ENCODE measurements around the gene PPP6C. TPM values are rescaled to one million over a fixed set of nuclear protein-coding genes. Genes with fewer than 3 reads are reported as not detected.
"Not testable (repeated sequence)": the region's sequence is repeated elsewhere in the genome, so short reads cannot be mapped to it uniquely, and the experiment has no call there.

Gene PPP6C
- total RNA-seq (10 to 100 TPM; 32.0 to 49.3 (median 39.2) TPM), polyA plus RNA-seq (10 to 100 TPM; 17.3 to 26.6 (median 21.1) TPM)
- long read RNA-seq, donor 1, full-length matches to known transcripts: 11 of 11 reads
- long read RNA-seq, donor 1, partial matches to known transcripts: 0 of 11 reads
- long read RNA-seq, donor 1, other reads (novel, unspliced or antisense): 0 of 11 reads
- long read RNA-seq, donor 2, full-length matches to known transcripts: 14 of 14 reads
- long read RNA-seq, donor 2, partial matches to known transcripts: 0 of 14 reads
- long read RNA-seq, donor 2, other reads (novel, unspliced or antisense): 0 of 14 reads

- peak; percentile 99 for DNase-seq
- Histone ChIP-seq H3K27ac (peak within 1 kb of the TSS; percentile 93 to 97 (median 95)), H3K4me1 (peaks cover 27 to 79% (median 56%) of the 10 kb centered on the region in 6 donors), H3K4me3 (peak within 1 kb of the TSS; percentile 86 to 98 (median 92)), H3K36me3 (peaks cover 0 to 11% (median 0%) of the 10 kb centered on the region in 6 donors), H3K9me3 (no peaks in the 10 kb centered on the region), H3K27me3 (replicated peaks in 1 of 7) (no peaks in the 10 kb centered on the region)
- TF ChIP-seq CTCF (IDR thresholded peaks at IDR 0.05 in 8 of 11, conservative IDR thresholded peaks at IDR 0.05 in 3 of 11) (peak; percentile 75 to 97 (median 84)), POLR2A (IDR thresholded peaks at IDR 0.05) (peak in 2 of 3 donors; percentile 22 to 66), POLR2AphosphoS5 (IDR thresholded peaks at IDR 0.05) (peak; percentile 93 to 97 (median 94))
- WGBS, 5 donors: 0 to 1% (median 0%) methylated on average over 35 to 82 of the region's 82 CpGs
- intact Hi-C loops (cut with DNase I; ENCODE audit: low total_unique reads): no loop called here
Observed at GRCh38 chr9:125189361-125190289, at the start of gene PPP6C. PPP6C (minus strand) TSS chr9:125189803; CDS start chr9:125189718, 85 bp downstream.

GRCh38 chr9:125238915-125239446, 49.4 kb upstream of the PPP6C start:
- no peak for DNase-seq
- TF ChIP-seq POLR2A (IDR thresholded peaks at IDR 0.05) (no peak), POLR2AphosphoS5 (IDR thresholded peaks at IDR 0.05) (no peak), CTCF (IDR thresholded peaks at IDR 0.05 in 8 of 11, conservative IDR thresholded peaks at IDR 0.05 in 3 of 11) (no peak)
- no peaks in the 10 kb centered on the region for H3K27me3 ChIP-seq (replicated peaks in 1 of 7)
- no peaks in the 10 kb centered on the region for H3K9me3 ChIP-seq
- H3K27ac ChIP-seq: peak overlapping the region in 2 of 8 donors; percentile 2 to 98
- H3K36me3 ChIP-seq: peaks cover 0 to 62% (median 54%) of the 10 kb centered on the region in 6 donors
- H3K4me3 ChIP-seq: peak overlapping the region in 7 of 8 donors; percentile 64 to 87 (median 83)
- H3K4me1 ChIP-seq: peaks cover 60 to 78% (median 71%) of the 10 kb centered on the region in 6 donors
- intact Hi-C loops (cut with DNase I; ENCODE audit: low total_unique reads): no loop called here
- 63 to 83% (median 75%) methylated on average over 14 of the region's 14 CpGs for WGBS, 5 donors

DNA sequence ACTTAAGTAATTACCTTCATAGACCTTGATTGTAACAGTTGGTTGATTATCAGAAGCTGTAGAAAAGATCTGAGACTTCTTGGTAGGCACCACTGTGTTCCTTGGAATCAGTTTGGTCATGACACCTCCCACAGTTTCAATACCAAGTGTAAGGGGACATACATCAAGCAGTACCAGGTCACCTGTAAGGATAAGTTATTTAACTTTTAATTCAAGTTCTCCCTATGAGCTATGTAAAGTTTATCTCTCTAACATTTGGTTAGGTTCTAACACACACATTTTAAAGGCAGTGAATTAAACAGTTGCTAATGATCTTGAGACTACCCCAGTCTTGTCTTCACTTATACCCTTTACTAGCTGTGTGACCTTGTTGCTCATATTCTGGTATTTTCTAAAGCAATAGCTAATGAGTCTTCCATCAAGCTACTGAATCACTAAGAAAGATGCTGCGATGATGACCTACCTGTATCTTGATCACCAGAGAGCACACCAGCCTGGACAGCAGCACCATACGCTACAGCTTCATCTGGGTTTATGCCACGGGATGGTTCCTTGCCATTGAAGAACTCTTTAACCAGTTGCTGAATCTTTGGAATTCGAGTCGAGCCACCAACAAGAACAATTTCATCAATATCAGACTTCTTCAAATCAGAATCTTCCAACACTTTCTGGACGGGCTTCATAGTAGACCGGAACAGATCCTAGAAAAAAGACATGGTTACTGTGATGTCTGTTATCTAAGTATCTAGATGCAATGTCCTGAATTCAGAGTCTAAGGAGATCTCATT, 48.7 kb upstream of the PPP6C start:
- Histone ChIP-seq H3K27ac (peak overlapping the region in 1 of 8 donors; percentile 25), H3K4me3 (peak overlapping the region; percentile 8 to 87 (median 80)), H3K27me3 (replicated peaks in 1 of 7) (no peaks in the 10 kb centered on the region), H3K9me3 (no peaks in the 10 kb centered on the region), H3K4me1 (peaks cover 60 to 78% (median 69%) of the 10 kb centered on the region in 6 donors), H3K36me3 (peaks cover 0 to 68% (median 56%) of the 10 kb centered on the region in 6 donors)
- 64 to 86% (median 79%) methylated on average over 7 of the region's 7 CpGs for WGBS, 5 donors
- no peak for TF ChIP-seq POLR2AphosphoS5 (IDR thresholded peaks at IDR 0.05)
- TF ChIP-seq POLR2A (IDR thresholded peaks at IDR 0.05): no peak
- no peak for TF ChIP-seq CTCF (IDR thresholded peaks at IDR 0.05 in 8 of 11, conservative IDR thresholded peaks at IDR 0.05 in 3 of 11)
- intact Hi-C loops (cut with DNase I; ENCODE audit: low total_unique reads): no loop called here
- DNase-seq: no peak

- peaks cover 0 to 81% (median 60%) of the 10 kb centered on the region in 6 donors for H3K36me3 ChIP-seq
- 68 to 85% (median 72%) methylated on average over 5 of the region's 5 CpGs for WGBS, 5 donors
- DNase-seq; H3K9me3 ChIP-seq; H3K27me3 ChIP-seq (replicated peaks in 1 of 7); intact Hi-C loops (cut with DNase I; ENCODE audit: low total_unique reads): not testable (repeated sequence)
- peak overlapping the region in 1 of 8 donors; percentile 6 for H3K27ac ChIP-seq
- peaks cover 55 to 61% (median 58%) of the 10 kb centered on the region in 6 donors for H3K4me1 ChIP-seq
- H3K4me3 ChIP-seq: peak overlapping the region in 3 of 8 donors; percentile 17 to 87 (median 86)
Observed at GRCh38 chr9:125236520-125237159, 47.0 kb upstream of the PPP6C start.
